Astrocyte of the hippocampus (primary cell): ENCODE measurements around the gene MRM1.
A peak's percentile ranks its signal among the peaks of the same experiment; 100 is the strongest.

ENCODE experiments used
- DNase-seq: peaks from one replicate; pipeline ENCODE4 v3.0.0; 2011; ENCODE audit warnings: low read depth, low spot score

Gene MRM1

GRCh38 chr17:36629970-36630502, 28.7 kb downstream of the MRM1 start:
- no peak for DNase-seq

- no peak for DNase-seq
These were observed 29.6 kb downstream of the MRM1 start for GRCh38 chr17:36631022-36631421.

GRCh38 chr17:36632916-36633771, 31.8 kb downstream of the MRM1 start:
- no peak for DNase-seq

- no peak for DNase-seq
These were observed 39.0 kb downstream of the MRM1 start for GRCh38 chr17:36640346-36640745.

GRCh38 chr17:36640836-36641235, 39.5 kb downstream of the MRM1 start:
- DNase-seq = no peak

GRCh38 chr17:36641331-36641876, 40.0 kb downstream of the MRM1 start:
- DNase-seq = peak; percentile 20

- peak; percentile 24 for DNase-seq
These were observed 40.8 kb downstream of the MRM1 start for GRCh38 chr17:36641877-36642845.

- no peak for DNase-seq
These were observed 41.8 kb downstream of the MRM1 start for GRCh38 chr17:36643086-36643685.

- no peak for DNase-seq
These were observed 44.0 kb downstream of the MRM1 start for GRCh38 chr17:36645422-36645821.

- DNase-seq = no peak
These were observed 46.3 kb downstream of the MRM1 start for GRCh38 chr17:36647636-36648035.

GRCh38 chr17:36650096-36650775, 48.9 kb downstream of the MRM1 start:
- no peak for DNase-seq

GRCh38 chr17:36653374-36653773, 52.0 kb downstream of the MRM1 start:
- no peak for DNase-seq

- DNase-seq = no peak
These were observed 52.5 kb downstream of the MRM1 start for GRCh38 chr17:36653856-36654255.

- DNase-seq = no peak
These were observed 54.3 kb downstream of the MRM1 start for GRCh38 chr17:36655726-36656125.

GRCh38 chr17:36657390-36657762, 56.0 kb downstream of the MRM1 start:
- DNase-seq = peak; percentile 27

GRCh38 chr17:36657763-36658490, 56.5 kb downstream of the MRM1 start:
- DNase-seq = peak; percentile 25
